GM19455 (cell line): Measurements from ENCODE around the gene PPP1R26.

Source experiments
- ATAC-seq: cut with Tn5 transposase; IDR thresholded peaks from one replicate; pipeline ENCODE4 v1.9.1; 2021; ENCODE audit not compliant: unreplicated experiment

PPP1R26 gene

GRCh38 chr9:135488013-135488330, 8.4 kb downstream of the PPP1R26 start:
- no peak for ATAC-seq

GRCh38 chr9:135488527-135488926, 8.9 kb downstream of the PPP1R26 start:
- no peak for ATAC-seq

GRCh38 chr9:135489188-135489906, 9.8 kb downstream of the PPP1R26 start:
- ATAC-seq = no peak

GRCh38 chr9:135490166-135490870, 10.7 kb downstream of the PPP1R26 start:
- no peak for ATAC-seq

- ATAC-seq = no peak
These were observed 11.4 kb downstream of the PPP1R26 start for GRCh38 chr9:135490980-135491464.

- no peak for ATAC-seq
These were observed 12.2 kb downstream of the PPP1R26 start for GRCh38 chr9:135491764-135492163.

GRCh38 chr9:135492886-135493669, 13.5 kb downstream of the PPP1R26 start:
- ATAC-seq = no peak

GRCh38 chr9:135494791-135495559, 15.4 kb downstream of the PPP1R26 start:
- ATAC-seq = no peak

- ATAC-seq = no peak
These were observed 19.0 kb downstream of the PPP1R26 start for GRCh38 chr9:135498381-135499126.

- no peak for ATAC-seq
These were observed 19.9 kb downstream of the PPP1R26 start for GRCh38 chr9:135499326-135500070.

- ATAC-seq = no peak
These were observed 20.5 kb downstream of the PPP1R26 start for GRCh38 chr9:135500071-135500524.

GRCh38 chr9:135500525-135501260, 21.1 kb downstream of the PPP1R26 start, which contains the start of gene MRPS2:
TSS of gene MRPS2 (plus strand) at chr9:135500682. CDS start at chr9:135500711, 29 bp downstream.
- peak; percentile 79 for ATAC-seq

- no peak for ATAC-seq
These were observed 21.9 kb downstream of the PPP1R26 start for GRCh38 chr9:135501261-135502167.

GRCh38 chr9:135502168-135502872, 22.7 kb downstream of the PPP1R26 start:
- ATAC-seq = no peak

GRCh38 chr9:135502873-135503321, 23.3 kb downstream of the PPP1R26 start:
- ATAC-seq = no peak

- ATAC-seq = no peak
These were observed 24.0 kb downstream of the PPP1R26 start for GRCh38 chr9:135503371-135504261.
